Activated CD8-positive, alpha-beta T cell treated with anti-CD3 and anti-CD28 coated beads, Interleukin-2, amount 10 ng/mL, durations not matched to agents 7 days and 5 days (primary cell): Measurements from ENCODE around the gene FCSK. TPM values are rescaled to one million over a fixed set of nuclear protein-coding genes. Genes with fewer than 3 reads are reported as not detected.

Source experiments
- ATAC-seq: fragments of 150-1000 bp; cut with Tn5 transposase; one replicate; pipeline ENCODE4 v1.10.0; 2021; ENCODE audit warnings: moderate library complexity
- CTCF ChIA-PET: fragments of 350-600 bp; sonication (Branson Sonifier 250); formaldehyde crosslinking; loops from one replicate; lab custom pipeline; 2021; ENCODE audit warnings: antibody characterized with exemption; lab: Charles Lee
- POLR2A ChIA-PET: fragments of 350-600 bp; sonication (Branson Sonifier 250); formaldehyde crosslinking; loops from one replicate; lab custom pipeline; 2021; ENCODE audit warnings: antibody characterized with exemption; lab: Charles Lee
- DNase-seq: peaks from one replicate; pipeline ENCODE4 v3.0.0-alpha.2; 2020
- H3K27ac Mint-ChIP-seq: one replicate; pipeline ENCODE4 v1.8.0; 2021; ENCODE audit warnings: mild to moderate bottlenecking, mixed read lengths
- H3K27me3 Mint-ChIP-seq: one replicate; pipeline ENCODE4 v1.8.0; 2021; ENCODE audit warnings: low read depth, mixed read lengths
- H3K36me3 Mint-ChIP-seq: one replicate; pipeline ENCODE4 v1.8.0; 2021; ENCODE audit warnings: low read depth, mixed read lengths
- H3K4me1 Mint-ChIP-seq: one replicate; pipeline ENCODE4 v1.8.0; 2021; ENCODE audit warnings: low read depth, mixed read lengths
- H3K4me3 Mint-ChIP-seq: one replicate; pipeline ENCODE4 v1.8.0; 2021; ENCODE audit warnings: mild to moderate bottlenecking, mixed read lengths
- H3K9me3 Mint-ChIP-seq: one replicate; pipeline ENCODE4 v1.8.0; 2022; ENCODE audit warnings: mixed read lengths; ENCODE audit not compliant: insufficient read depth
- total RNA-seq, 2 experiments: library from RNA; stranded (reverse); gene quantifications; one replicate each; pipeline ENCODE4 v1.2.3, GENCODE V29; 2021

The FCSK gene
- total RNA-seq, 2 experiments from 2014 or later: 17.3 to 18.8 TPM

DNA sequence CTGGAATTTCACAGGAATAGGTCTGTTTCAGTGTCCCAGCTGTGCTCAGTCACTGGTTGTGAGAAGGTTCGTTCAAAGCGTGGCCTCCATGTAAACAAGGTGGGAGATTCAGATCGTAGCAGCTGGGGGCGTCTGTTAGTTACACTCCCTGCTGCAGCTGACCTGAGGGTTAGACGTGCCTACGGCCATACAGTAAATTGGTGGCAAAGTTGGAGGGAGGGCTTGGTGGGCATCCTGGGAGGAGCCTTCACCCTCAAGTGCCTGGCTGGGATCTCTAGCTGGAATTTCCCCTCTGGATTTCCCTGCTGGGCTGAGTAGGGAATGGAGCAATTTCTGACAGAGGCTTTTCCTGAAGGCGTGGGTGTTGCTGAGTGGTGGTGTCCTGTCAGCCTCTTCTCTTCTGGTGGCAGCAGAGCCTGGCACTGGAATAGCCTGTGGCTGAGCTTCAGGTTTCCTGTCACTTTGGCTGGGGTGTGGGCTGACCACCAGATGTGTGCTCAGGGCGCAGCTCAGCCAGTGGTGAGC lies 6.4 kb downstream of the FCSK start:
- Mint-ChIP-seq H3K4me1 (peaks cover 17% of the 10 kb centered on the region), H3K36me3 (peaks cover 2% of the 10 kb centered on the region), H3K27me3 (no peaks in the 10 kb centered on the region), H3K9me3 (no peaks in the 10 kb centered on the region), H3K4me3 (no peak overlapping the region), H3K27ac (no peak overlapping the region)
- no peak for DNase-seq
- CTCF ChIA-PET: interaction anchor here (0.7 to 1.1 kb wide), 3 partner anchors 70 to 139 kb away, joined by 3 read pairs; no protein-coding TSS in a partner anchor
- POLR2A ChIA-PET: interaction anchor here (1.1 kb wide), 1 partner anchor 62 kb away, joined by 3 read pairs; no protein-coding TSS in a partner anchor
- ATAC-seq: no peak

DNA sequence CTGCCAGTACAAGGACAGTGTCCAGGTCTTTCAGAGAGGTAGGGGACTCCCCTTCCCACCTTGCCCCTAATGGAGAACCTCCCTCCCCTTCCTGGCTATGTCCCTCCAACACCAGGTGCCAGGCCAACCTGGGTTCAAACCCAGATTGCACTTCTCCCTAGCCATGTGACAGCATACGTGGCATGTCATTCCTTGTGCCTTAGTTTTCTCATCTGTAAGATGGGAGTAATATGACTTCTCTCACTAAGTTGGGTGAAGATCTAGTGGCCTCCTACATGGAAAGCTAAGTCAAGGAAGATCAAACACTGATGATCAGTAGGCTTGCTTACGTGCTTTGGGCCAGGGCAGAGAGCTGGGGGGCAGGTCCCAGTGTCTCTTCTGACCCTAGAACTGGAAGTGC lies 8.8 kb downstream of the FCSK start:
- H3K4me3 Mint-ChIP-seq: no peak overlapping the region
- DNase-seq: no peak
- peaks cover 2% of the 10 kb centered on the region for H3K36me3 Mint-ChIP-seq
- no peaks in the 10 kb centered on the region for H3K27me3 Mint-ChIP-seq
- ChIA-PET CTCF (no interaction called here), POLR2A (interaction anchor here (0.6 to 1.1 kb wide), 2 partner anchors 50 to 54 kb away, joined by 3 read pairs; no protein-coding TSS in a partner anchor)
- no peaks in the 10 kb centered on the region for H3K9me3 Mint-ChIP-seq
- no peak for ATAC-seq
- H3K4me1 Mint-ChIP-seq: peaks cover 13% of the 10 kb centered on the region
- no peak overlapping the region for H3K27ac Mint-ChIP-seq

DNA sequence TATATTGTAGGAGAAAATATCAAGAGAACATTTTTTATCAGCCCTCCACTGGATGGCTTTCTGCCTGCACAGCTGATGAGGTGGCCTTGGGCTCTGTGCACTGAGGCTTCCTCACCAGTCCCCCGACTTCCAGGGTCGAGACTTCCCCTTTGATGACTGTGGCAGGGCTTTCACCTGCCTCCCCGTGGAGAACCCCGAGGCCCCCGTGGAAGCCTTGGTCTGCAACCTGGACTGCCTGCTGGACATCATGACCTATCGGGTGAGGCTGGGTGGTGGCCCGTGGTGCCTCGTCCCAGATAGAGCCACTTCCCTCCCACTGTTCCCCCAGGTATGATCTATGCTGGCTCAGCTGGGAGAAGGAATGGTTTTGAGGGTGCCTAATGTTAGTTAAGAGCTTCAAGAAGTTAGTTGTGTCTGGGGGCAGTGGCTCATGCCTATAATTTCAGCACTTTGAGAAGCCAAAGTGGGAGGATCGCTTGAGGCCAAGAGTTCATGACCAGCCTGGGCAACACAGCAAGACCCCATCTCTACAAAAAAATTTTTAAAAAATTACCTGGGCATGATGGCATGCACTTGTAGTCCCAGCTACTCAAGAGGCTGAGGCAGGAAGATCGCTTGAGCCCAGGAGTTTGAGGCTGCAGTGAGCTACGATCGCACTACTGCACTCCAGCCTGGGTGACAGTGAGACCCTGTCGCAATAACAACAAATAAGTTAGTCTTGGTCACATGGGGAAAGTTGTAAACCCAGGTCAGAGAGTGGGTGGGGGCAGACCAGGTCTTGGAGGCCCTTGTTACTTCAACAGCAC lies 11.8 kb downstream of the FCSK start:
- H3K4me1 Mint-ChIP-seq: peaks cover 5% of the 10 kb centered on the region
- DNase-seq (no peak), ATAC-seq (no peak)
- peaks cover 2% of the 10 kb centered on the region for H3K36me3 Mint-ChIP-seq
- POLR2A ChIA-PET: no interaction called here
- H3K27me3 Mint-ChIP-seq: no peaks in the 10 kb centered on the region
- H3K4me3 Mint-ChIP-seq: no peak overlapping the region
- H3K27ac Mint-ChIP-seq: no peak overlapping the region
- CTCF ChIA-PET: no interaction called here
- no peaks in the 10 kb centered on the region for H3K9me3 Mint-ChIP-seq

DNA sequence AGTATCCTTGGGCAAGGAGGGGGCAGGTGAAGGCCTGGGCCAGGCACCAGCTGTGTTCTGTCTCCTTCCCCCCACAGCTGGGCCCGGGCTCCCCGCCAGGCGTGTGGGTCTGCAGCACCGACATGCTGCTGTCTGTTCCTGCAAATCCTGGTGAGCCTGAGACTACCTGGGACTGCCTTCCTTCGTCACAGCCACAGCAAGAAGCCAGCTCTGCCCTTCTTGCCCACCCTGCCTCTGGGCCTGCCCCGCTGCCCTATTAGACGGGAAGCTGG lies 12.3 kb downstream of the FCSK start:
- ChIA-PET POLR2A (no interaction called here), CTCF (no interaction called here)
- no peak for DNase-seq
- Mint-ChIP-seq H3K27ac (no peak overlapping the region), H3K27me3 (no peaks in the 10 kb centered on the region), H3K9me3 (no peaks in the 10 kb centered on the region), H3K4me1 (peaks cover 1% of the 10 kb centered on the region), H3K4me3 (no peak overlapping the region), H3K36me3 (peaks cover 2% of the 10 kb centered on the region)
- ATAC-seq: no peak

DNA sequence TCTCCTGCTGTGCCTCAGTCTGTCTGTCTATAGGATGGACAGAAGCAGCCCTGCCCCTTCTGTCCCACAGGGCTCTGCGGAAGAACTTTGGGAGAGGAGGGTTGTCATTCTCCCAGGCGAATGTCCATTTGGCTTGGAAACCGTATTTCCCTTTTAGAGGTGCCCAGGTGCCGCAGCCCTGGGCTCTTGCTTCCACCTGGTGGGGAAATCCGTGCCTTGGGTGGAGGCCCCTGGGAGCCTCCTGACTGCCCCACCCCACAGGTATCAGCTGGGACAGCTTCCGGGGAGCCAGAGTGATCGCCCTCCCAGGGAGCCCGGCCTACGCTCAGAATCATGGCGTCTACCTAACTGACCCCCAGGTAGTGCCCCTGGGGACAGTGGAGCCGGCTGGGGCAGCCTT lies 12.7 kb downstream of the FCSK start:
- DNase-seq: no peak
- Mint-ChIP-seq H3K9me3 (no peaks in the 10 kb centered on the region), H3K27ac (no peak overlapping the region), H3K4me1 (no peaks in the 10 kb centered on the region), H3K4me3 (no peak overlapping the region), H3K36me3 (peaks cover 2% of the 10 kb centered on the region), H3K27me3 (no peaks in the 10 kb centered on the region)
- ChIA-PET CTCF (no interaction called here), POLR2A (no interaction called here)
- ATAC-seq: no peak

DNA sequence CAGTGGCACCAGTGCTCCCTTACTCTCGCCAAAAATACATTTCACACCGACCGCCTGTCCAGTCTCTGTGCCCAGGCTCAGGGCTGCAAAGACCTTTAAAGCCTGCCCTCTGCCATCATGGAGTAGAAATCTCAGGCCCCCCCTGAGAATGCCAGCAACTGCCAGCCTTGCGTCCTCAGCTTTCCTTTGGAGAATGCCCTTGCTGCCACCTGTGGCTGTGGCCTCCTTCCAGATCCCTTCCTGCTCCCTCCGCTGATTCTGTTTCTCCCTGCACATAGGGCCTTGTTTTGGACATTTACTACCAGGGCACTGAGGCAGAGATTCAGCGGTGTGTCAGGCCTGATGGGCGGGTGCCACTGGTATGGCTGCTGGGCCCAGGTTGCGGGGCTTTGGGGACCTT lies 13.2 kb downstream of the FCSK start:
- DNase-seq: no peak
- Mint-ChIP-seq H3K4me1 (no peaks in the 10 kb centered on the region), H3K27me3 (no peaks in the 10 kb centered on the region), H3K36me3 (peaks cover 2% of the 10 kb centered on the region), H3K4me3 (no peak overlapping the region), H3K9me3 (no peaks in the 10 kb centered on the region), H3K27ac (no peak overlapping the region)
- ATAC-seq: no peak
- POLR2A ChIA-PET: no interaction called here
- CTCF ChIA-PET: no interaction called here

DNA sequence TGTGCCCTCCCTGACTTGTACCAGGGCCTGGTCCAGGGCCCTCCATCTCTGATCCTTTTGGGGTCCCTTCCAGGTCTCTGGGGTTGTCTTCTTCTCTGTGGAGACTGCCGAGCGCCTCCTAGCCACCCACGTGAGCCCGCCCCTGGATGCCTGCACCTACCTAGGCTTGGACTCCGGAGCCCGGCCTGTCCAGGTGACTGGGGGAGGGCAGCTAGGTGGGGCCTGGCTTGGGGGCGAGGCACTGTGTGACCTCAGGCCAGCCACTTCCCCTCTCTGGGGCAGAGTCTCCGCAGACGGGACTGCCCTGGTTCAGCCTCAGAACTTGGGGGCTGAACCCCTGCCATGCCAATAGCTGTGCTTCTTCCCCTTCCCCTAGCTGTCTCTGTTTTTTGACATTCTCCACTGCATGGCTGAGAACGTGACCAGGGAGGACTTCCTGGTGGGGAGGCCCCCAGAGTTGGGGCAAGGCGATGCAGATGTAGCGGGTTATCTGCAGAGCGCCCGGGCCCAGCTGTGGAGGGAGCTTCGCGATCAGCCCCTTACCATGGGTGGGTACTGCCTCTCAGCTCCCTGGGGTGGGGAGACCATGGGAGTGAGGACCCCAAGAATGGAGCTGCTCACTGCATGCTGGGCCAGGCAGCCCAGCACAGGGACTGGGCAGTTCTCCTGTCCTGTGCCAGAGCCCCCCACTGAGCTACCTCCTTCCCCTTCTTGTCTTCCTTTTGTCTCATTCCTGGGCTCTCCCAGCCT lies 14.6 kb downstream of the FCSK start:
- DNase-seq (no peak), ATAC-seq (no peak)
- Mint-ChIP-seq H3K4me3 (no peak overlapping the region), H3K4me1 (no peaks in the 10 kb centered on the region), H3K36me3 (peaks cover 2% of the 10 kb centered on the region), H3K27ac (peak overlapping the region; percentile 39), H3K9me3 (no peaks in the 10 kb centered on the region), H3K27me3 (no peaks in the 10 kb centered on the region)
- ChIA-PET POLR2A (interaction anchor here (0.6 to 1.2 kb wide), 2 partner anchors 27 to 133 kb away, joined by 3 read pairs; no protein-coding TSS in a partner anchor), CTCF (no interaction called here)

DNA sequence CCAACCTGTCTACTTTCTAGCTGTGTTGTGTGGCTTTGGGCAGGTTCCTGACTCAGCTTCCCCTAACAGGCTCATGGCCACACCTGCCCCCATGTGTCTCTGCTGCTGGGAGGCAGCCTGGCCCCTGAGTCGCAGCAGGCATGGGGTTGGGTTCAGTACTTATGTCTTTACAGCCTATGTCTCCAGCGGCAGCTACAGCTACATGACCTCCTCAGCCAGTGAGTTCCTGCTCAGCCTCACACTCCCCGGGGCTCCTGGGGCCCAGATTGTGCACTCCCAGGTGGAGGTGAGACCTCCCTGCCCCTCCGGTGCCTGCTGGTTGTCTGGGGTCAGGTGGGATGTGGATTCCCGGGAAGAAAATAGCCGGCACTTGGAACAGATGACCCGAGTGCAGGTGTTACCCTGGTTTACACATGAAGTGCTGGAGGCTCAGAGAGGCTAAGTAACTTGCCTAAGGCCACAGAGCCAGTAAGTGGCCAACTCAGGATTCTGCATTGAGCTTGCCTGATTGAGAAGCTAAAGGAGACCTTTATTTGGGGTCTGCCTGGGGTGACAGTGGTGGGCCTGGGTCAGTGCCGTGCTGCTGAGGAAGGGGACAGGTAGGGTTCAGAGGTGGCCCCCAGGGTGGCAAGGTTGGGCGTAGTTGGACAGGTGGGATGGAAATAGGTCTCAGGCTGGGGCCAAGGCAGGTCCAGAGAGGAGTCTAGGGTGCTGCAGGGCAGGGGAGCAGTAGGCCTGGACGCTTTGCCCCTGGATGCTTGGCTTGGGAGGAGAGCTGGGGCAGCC lies 15.9 kb downstream of the FCSK start:
- Mint-ChIP-seq H3K4me3 (no peak overlapping the region), H3K27me3 (no peaks in the 10 kb centered on the region), H3K27ac (no peak overlapping the region), H3K9me3 (no peaks in the 10 kb centered on the region), H3K4me1 (no peaks in the 10 kb centered on the region), H3K36me3 (no peaks in the 10 kb centered on the region)
- no peak for DNase-seq
- ChIA-PET CTCF (interaction anchor here (0.9 kb wide), 1 partner anchor 90 kb away, joined by 3 read pairs; no protein-coding TSS in a partner anchor), POLR2A (interaction anchor here (0.6 kb wide), 1 partner anchor 54 kb away, joined by 5 read pairs; no protein-coding TSS in a partner anchor)
- ATAC-seq: no peak

DNA sequence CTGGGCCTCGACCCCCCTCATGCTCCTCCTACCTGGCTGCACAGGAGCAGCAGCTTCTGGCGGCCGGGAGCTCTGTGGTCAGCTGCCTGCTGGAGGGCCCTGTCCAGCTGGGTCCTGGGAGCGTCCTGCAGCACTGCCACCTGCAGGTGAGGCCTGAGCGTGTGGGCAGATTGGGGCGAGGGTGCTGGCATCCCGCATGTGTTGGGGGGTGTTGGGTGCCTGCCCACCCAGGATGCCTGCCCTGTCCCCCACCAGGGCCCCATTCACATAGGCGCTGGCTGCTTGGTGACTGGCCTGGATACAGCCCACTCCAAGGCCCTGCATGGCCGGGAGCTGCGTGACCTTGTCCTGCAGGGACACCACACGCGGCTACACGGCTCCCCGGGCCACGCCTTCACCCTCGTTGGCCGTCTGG lies 16.5 kb downstream of the FCSK start:
- H3K4me1 Mint-ChIP-seq: peaks cover 4% of the 10 kb centered on the region
- no peak overlapping the region for H3K4me3 Mint-ChIP-seq
- no peaks in the 10 kb centered on the region for H3K9me3 Mint-ChIP-seq
- no peaks in the 10 kb centered on the region for H3K36me3 Mint-ChIP-seq
- ATAC-seq: no peak
- ChIA-PET POLR2A (interaction anchor here (0.6 kb wide), 1 partner anchor 54 kb away, joined by 5 read pairs; no protein-coding TSS in a partner anchor), CTCF (interaction anchor here (0.9 kb wide), 1 partner anchor 91 kb away, joined by 3 read pairs; no protein-coding TSS in a partner anchor)
- no peak overlapping the region for H3K27ac Mint-ChIP-seq
- DNase-seq: no peak
- no peaks in the 10 kb centered on the region for H3K27me3 Mint-ChIP-seq

DNA sequence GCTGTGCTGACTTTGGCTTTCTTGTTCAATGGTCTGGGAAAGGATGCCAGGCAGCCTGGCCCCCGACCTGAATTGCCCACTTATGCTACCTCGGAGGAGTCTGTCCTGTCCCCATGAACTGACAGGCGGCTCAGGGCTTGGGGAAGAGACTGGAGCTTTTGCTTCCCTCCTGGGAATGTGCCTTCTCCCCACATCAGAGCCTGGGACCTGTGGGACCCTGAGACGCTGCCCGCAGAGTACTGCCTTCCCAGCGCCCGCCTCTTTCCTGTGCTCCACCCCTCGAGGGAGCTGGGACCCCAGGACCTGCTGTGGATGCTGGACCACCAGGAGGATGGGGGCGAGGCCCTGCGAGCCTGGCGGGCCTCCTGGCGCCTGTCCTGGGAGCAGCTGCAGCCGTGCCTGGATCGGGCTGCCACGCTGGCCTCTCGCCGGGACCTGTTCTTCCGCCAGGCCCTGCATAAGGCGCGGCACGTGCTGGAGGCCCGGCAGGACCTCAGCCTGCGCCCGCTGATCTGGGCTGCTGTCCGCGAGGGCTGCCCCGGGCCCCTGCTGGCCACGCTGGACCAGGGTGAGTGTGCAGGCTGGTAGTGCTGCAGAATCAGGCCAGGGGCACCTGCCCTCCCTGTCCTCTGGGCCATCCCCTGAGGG lies 18.5 kb downstream of the FCSK start:
- no peak for ATAC-seq
- Mint-ChIP-seq H3K4me3 (no peak overlapping the region), H3K36me3 (peaks cover 5% of the 10 kb centered on the region), H3K27me3 (no peaks in the 10 kb centered on the region), H3K4me1 (peaks cover 17% of the 10 kb centered on the region), H3K9me3 (no peaks in the 10 kb centered on the region), H3K27ac (no peak overlapping the region)
- no peak for DNase-seq
- CTCF ChIA-PET: interaction anchor here (1.1 to 2.2 kb wide), 3 partner anchors 78 to 127 kb away, joined by 3 to 7 read pairs (median 3); no protein-coding TSS in a partner anchor
- POLR2A ChIA-PET: no interaction called here
